ENCODE results near the gene EFEMP2.
"Not testable (repeated sequence)": the region's sequence is repeated elsewhere in the genome, so short reads cannot be mapped to it uniquely, and the experiment has no call there.

EFEMP2 gene

GRCh38 chr11:65833297-65834030 lies 39.1 kb downstream of the EFEMP2 start, which contains the start of gene SNX32:
Gene SNX32, plus strand, starts transcription at chr11:65833963. Its CDS starts 103 bp downstream, at chr11:65834066.
- peak; percentile 92 for DNase-seq (ENCODE audit: low spot score)
- POLR2A ChIA-PET (ENCODE audit: low non-redundant PET), result interaction anchor here (0.6 kb wide), 2 partner anchors 17 to 66 kb away, joined by 3 read pairs; no protein-coding TSS in a partner anchor
- TF ChIP-seq CTCF (conservative IDR thresholded peaks at IDR 0.05; ENCODE audit: low read depth), result no peak
- H3K27ac ChIP-seq, result no peak within 1 kb of the TSS
- CTCF ChIA-PET, result interaction anchor here (0.6 to 0.7 kb wide), 2 partner anchors 122 to 1150 kb away, joined by 3 read pairs; no protein-coding TSS in a partner anchor

- DNase-seq (ENCODE audit: low spot score); H3K27ac ChIP-seq; CTCF ChIA-PET: not testable (repeated sequence)
- POLR2A ChIA-PET (ENCODE audit: low non-redundant PET), result interaction anchor here (0.8 kb wide), 1 partner anchor 26 kb away, joined by 4 read pairs; no protein-coding TSS in a partner anchor
Observed at GRCh38 chr11:65832231-65832630, 40.4 kb downstream of the EFEMP2 start.

- ChIA-PET CTCF (interaction anchor here (0.8 kb wide), 1 partner anchor 56 kb away, joined by 4 read pairs; no protein-coding TSS in a partner anchor), POLR2A (ENCODE audit: low non-redundant PET) (no interaction called here)
- no peak for DNase-seq (ENCODE audit: low spot score)
- no peak overlapping the region for H3K27ac ChIP-seq
- TF ChIP-seq CTCF (conservative IDR thresholded peaks at IDR 0.05; ENCODE audit: low read depth), result no peak
Observed at GRCh38 chr11:65829459-65829858, 43.1 kb downstream of the EFEMP2 start.

GRCh38 chr11:65826984-65827735 lies 45.4 kb downstream of the EFEMP2 start:
- TF ChIP-seq CTCF (conservative IDR thresholded peaks at IDR 0.05; ENCODE audit: low read depth), result no peak
- POLR2A ChIA-PET (ENCODE audit: low non-redundant PET), result no interaction called here
- no peak overlapping the region for H3K27ac ChIP-seq
- CTCF ChIA-PET, result no interaction called here
- DNase-seq (ENCODE audit: low spot score), result no peak

GRCh38 chr11:65822776-65823528 lies 49.6 kb downstream of the EFEMP2 start:
- no peak overlapping the region for H3K27ac ChIP-seq
- TF ChIP-seq CTCF (conservative IDR thresholded peaks at IDR 0.05; ENCODE audit: low read depth), result no peak
- DNase-seq (ENCODE audit: low spot score), result no peak
- ChIA-PET POLR2A (ENCODE audit: low non-redundant PET) (no interaction called here), CTCF (no interaction called here)

GRCh38 chr11:65821107-65821506 lies 51.5 kb downstream of the EFEMP2 start:
- POLR2A ChIA-PET (ENCODE audit: low non-redundant PET), result interaction anchor here (0.6 kb wide), 1 partner anchor 76 kb away, joined by 12 read pairs; no protein-coding TSS in a partner anchor
- no peak for TF ChIP-seq CTCF (conservative IDR thresholded peaks at IDR 0.05; ENCODE audit: low read depth)
- no peak for DNase-seq (ENCODE audit: low spot score)
- no peak overlapping the region for H3K27ac ChIP-seq
- CTCF ChIA-PET, result no interaction called here

Data from RWPE1 (cell line).